ENCODE results near the gene TUBD1. TPM values are rescaled to one million over a fixed set of nuclear protein-coding genes. Genes with fewer than 3 reads are reported as not detected.
A peak's percentile ranks its signal among the peaks of the same experiment; 100 is the strongest.

The TUBD1 gene
- total and polyA plus RNA-seq, 2 donors (not counting 1 experiment from before 2014, with no cell fraction given): 5.7 to 20.0 TPM

DNA sequence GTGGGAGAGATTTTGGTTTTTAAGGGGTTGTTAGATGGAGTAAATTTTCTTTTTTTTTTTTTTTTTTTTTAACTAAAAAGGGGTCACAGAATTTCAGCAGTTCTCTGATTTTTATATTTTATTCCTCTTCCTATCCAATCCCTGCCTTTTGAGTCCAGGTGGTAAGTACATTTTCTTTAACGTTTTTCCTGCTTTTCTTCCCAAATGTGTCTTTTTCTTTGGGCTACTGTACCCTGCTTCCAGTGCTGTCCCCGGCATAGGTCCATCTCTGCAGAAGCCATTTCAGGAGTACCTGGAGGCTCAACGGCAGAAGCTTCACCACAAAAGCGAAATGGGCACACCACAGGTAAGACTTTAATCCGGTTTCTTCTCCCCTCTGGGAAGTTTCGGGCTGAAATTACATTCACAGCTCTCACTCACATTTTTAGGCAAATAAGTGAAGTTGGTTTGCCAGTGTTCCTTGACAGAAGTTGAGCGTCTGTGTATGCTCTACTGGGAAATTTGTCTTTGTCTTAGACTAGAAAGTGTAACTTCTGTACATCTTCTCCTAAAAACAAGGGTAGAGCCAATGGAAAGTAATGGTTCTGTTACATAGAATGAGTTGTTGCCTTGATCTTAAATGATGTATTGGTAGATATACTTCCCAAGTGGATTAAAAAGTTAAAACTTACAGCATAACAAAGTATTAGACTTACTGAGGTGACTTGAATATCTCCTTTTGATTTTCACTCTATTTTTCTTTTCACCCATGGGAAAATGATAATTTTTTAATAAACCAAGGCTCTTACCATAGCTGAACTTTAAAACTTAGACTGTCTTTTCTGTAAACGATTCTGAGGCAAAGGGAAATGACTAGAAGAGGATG, 54.5 kb downstream of the TUBD1 start:
- Histone ChIP-seq H3K4me3 (ENCODE audit: control extremely low read depth in 1 of 5, extremely low read depth in 1 of 5, insufficient read depth in 1 of 5, low read depth in 2 of 5, low read length in 4 of 5) (peak overlapping the region; percentile 31 to 62 (median 50)), H3K36me3 (replicated peaks in 1 of 2; ENCODE audit: control extremely low read depth in 1 of 2, control insufficient read depth in 1 of 2, extremely low read depth in 1 of 2, insufficient read depth in 2 of 2, low read length in 1 of 2) (no peaks in the 10 kb centered on the region), H3K27ac (ENCODE audit: low read length in 2 of 2) (peak overlapping the region; percentile 85 to 90), H4K20me1 (ENCODE audit: control insufficient read depth, insufficient read depth, low read length, poor library complexity, severe bottlenecking) (no peaks in the 10 kb centered on the region), H3K79me2 (ENCODE audit: control insufficient read depth, insufficient read depth, low read length) (peaks cover 46% of the 10 kb centered on the region), H3K4me1 (ENCODE audit: control insufficient read depth in 2 of 2, insufficient read depth in 2 of 2, low read length in 2 of 2) (peaks cover 30 to 43% of the 10 kb centered on the region in 2 donors), H3K27me3 (replicated peaks in 1 of 4; ENCODE audit: control extremely low read depth in 1 of 4, control insufficient read depth in 3 of 4, insufficient read depth in 4 of 4, low read length in 3 of 4) (no peaks in the 10 kb centered on the region), H3K4me2 (replicated peaks; ENCODE audit: low read depth, low read length, poor library complexity, severe bottlenecking) (peak overlapping the region; percentile 53), H2AFZ (ENCODE audit: insufficient read depth, low read depth, low read length, poor library complexity, severe bottlenecking) (peak overlapping the region; percentile 61), H3K9me3 (ENCODE audit: control extremely low read depth in 1 of 3, control insufficient read depth in 2 of 3, insufficient read depth in 1 of 3, low read length in 2 of 3) (no peaks in the 10 kb centered on the region), H3K9ac (ENCODE audit: low read length) (peak overlapping the region; percentile 56)
- H3K4me1 Mint-ChIP-seq: peaks cover 64% of the 10 kb centered on the region
- H3K4me3 Mint-ChIP-seq: peak overlapping the region; percentile 92
- ATAC-seq (ENCODE audit: low read depth) (no peak), DNase-seq (peak; percentile 52)
- no peaks in the 10 kb centered on the region for H3K27me3 Mint-ChIP-seq
- H3K27ac Mint-ChIP-seq: peak overlapping the region; percentile 97
- H3K9me3 Mint-ChIP-seq (ENCODE audit: insufficient read depth): no peaks in the 10 kb centered on the region
- 43% methylated on average over 3 of the region's 8 CpGs for WGBS (ENCODE audit: insufficient coverage)
- ChIA-PET CTCF (interaction anchor here (0.6 to 8.9 kb wide), 17 partner anchors 9 to 107 kb away, joined by 3 to 230 read pairs (median 4); no protein-coding TSS in a partner anchor), POLR2A (interaction anchor here (0.6 to 2.8 kb wide), 9 partner anchors 9 to 266 kb away, joined by 3 to 24 read pairs (median 8); no protein-coding TSS in a partner anchor)
- TF ChIP-seq, protein P1, sequence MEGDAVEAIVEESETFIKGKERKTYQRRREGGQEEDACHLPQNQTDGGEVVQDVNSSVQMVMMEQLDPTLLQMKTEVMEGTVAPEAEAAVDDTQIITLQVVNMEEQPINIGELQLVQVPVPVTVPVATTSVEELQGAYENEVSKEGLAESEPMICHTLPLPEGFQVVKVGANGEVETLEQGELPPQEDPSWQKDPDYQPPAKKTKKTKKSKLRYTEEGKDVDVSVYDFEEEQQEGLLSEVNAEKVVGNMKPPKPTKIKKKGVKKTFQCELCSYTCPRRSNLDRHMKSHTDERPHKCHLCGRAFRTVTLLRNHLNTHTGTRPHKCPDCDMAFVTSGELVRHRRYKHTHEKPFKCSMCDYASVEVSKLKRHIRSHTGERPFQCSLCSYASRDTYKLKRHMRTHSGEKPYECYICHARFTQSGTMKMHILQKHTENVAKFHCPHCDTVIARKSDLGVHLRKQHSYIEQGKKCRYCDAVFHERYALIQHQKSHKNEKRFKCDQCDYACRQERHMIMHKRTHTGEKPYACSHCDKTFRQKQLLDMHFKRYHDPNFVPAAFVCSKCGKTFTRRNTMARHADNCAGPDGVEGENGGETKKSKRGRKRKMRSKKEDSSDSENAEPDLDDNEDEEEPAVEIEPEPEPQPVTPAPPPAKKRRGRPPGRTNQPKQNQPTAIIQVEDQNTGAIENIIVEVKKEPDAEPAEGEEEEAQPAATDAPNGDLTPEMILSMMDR (IDR thresholded peaks at IDR 0.05): no peak
- TF ChIP-seq EZH2 (IDR thresholded peaks at IDR 0.05; ENCODE audit: borderline replicate concordance, insufficient read depth, low read depth, low read length, poor library complexity, severe bottlenecking): no peak
- intact Hi-C loops (cut with micrococcal nuclease): loop anchor here (2.0 kb wide), 1 partner anchor 55 kb away; the partner anchor contains the start of genes RPS6KB1 and TUBD1
